Umbilical cord (tissue), 2 donors: ENCODE measurements around the gene CXCR6. TPM values are rescaled to one million over a fixed set of nuclear protein-coding genes. Genes with fewer than 3 reads are reported as not detected.
A peak's percentile ranks its signal among the peaks of the same experiment; 100 is the strongest.

Experiments used
- DNase-seq: peaks from one replicate; pipeline ENCODE4 v3.0.0-alpha.2; 2015; ENCODE audit warnings: low spot score
- total RNA-seq: library from RNA; depleted of rRNA; stranded (reverse); fragments of >200 nt; gene quantifications from one replicate; pipeline ENCODE4 v1.2.3, GENCODE V29; 2014; ENCODE audit warnings: low replicate concordance; ENCODE audit not compliant: insufficient read depth

CXCR6 gene
- total RNA-seq = 2.2 TPM

DNA sequence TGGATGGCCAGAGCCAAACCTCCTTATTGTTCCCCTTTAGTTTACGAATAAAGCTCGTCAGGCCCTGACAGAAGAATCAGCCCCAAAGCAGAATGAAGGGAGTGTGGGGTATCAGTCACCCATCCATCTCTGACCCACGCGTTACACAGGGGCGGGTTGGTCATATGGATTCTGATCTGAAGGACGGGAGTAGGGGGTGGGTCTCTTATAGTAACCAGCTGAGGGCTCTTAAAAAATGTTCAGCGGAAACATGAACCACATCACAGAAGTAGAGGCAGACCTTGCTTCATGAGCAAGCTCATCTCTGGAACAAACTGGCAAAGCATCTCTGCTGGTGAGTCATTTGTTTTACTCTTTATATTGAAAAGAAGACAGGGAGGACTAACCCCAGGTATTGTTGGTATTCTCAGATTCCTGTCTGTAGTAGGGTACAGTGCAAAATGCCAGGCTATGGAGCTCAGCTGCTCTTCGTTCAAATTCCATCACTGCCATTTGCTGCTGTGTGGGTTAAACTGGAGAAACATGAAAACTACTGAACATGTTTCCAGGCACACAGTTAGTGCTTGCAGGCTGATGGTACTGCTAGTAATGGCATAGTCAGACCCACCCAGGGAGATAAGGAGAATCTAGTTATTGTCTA lies at the start of gene CXCR6:
CXCR6 (plus strand) TSS at position 258 of the 640 bp plus-strand sequence. CDS start 3,018 bp downstream, outside the sequence.
- DNase-seq = no peak

- DNase-seq = no peak
Measured at GRCh38 chr3:45894015-45894414, 49.2 kb upstream of the CXCR6 start.

DNA sequence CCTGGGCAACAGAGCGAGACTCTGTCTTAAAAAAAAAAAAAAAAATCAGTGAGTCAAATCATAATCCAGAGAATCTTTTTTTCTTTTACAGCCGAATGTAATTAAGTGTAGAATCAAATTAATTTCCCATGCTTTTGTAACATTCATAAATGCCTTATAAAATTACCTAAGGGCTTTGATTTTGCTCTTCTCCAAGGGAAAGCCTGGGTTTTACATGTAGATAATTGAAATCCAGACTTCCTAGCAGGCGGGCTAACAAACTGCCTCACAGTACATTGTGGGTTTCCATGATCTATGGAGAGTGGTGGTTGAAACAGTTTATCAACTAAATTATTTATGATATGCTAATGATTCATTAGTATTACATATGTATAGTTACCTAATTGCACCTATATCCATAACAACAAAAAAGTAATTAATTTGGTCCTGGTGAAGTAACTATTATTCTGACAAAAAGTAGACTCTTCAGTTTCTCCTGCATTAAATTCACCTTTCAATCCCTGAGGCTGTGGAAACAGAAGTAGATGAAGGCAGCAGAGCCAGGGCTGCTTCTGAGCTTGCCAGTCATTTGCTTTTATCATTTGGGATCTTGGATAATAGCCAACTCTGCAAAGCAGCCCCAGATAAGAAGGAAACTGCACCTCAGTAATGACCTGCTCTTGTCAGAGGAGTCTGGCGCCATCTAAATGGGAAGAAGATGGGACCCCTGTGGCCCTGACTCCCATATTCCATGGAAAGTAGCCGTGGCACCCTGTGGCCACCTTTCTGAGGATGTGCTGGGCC lies 47.4 kb upstream of the CXCR6 start:
- DNase-seq = no peak

GRCh38 chr3:45896956-45897355 lies 46.3 kb upstream of the CXCR6 start:
- peak; percentile 71 for DNase-seq

DNA sequence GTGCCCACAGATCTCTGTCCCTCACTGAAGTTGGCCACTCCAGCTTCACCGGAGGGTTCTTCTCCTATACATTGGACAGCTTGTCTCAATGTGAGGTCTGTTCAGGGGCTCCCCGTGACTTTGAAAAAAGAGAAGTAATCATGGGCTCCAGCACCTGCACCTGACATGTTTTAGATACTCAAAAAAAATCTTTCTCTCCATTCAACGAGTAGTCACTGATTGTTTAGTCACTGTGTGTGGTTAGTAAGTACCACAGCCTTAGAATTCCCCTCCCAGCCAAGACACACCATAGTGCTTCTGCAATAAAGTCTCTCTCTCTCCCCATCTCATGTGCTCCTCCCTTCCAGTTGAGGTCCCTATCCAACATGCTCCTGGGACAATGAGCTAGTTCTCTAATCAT lies 38.3 kb upstream of the CXCR6 start:
- no peak for DNase-seq

DNA sequence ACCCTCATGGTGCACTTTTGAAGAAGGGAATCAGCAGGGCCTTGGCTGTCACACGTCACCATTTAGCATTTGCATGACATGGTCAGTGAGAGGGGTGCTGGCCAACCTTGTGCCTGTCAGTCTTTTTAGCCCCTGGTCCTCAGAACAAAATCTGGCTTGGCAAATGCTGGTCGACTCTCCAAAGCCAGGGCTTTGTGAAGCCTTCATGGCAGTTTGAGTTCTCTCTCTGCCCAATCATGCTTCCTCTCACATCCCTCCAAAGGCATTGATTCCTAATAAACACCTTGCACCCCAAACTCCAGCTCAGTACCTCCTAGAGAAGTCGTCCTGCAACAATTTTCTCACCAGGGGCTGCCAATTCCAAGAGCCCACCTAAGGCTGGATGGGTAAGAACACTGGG lies 37.5 kb upstream of the CXCR6 start:
- no peak for DNase-seq

- DNase-seq = peak; percentile 70
Measured at GRCh38 chr3:45906681-45907407, 36.4 kb upstream of the CXCR6 start.

- peak; percentile 87 for DNase-seq
Measured at GRCh38 chr3:45907769-45908705, 35.2 kb upstream of the CXCR6 start.

DNA sequence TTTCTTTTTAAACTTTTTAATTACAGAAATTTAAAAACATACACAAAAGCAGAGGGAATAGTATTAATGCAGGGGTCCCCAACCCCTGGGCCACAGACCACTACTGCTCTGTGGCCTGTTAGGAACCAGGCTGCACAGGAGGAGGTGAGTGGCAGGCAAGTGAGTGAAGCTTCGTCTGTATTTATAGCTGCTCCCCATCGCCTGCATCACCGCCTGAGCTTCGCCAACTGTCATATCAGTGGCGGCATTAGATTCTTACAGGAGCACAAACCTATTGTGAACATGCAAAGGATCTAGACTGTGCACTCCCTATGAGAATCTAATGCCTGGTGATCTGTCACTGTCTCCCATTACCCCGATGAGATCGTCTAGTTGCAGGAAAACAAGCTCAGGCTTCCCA lies 34.5 kb upstream of the CXCR6 start:
- DNase-seq = no peak

DNA sequence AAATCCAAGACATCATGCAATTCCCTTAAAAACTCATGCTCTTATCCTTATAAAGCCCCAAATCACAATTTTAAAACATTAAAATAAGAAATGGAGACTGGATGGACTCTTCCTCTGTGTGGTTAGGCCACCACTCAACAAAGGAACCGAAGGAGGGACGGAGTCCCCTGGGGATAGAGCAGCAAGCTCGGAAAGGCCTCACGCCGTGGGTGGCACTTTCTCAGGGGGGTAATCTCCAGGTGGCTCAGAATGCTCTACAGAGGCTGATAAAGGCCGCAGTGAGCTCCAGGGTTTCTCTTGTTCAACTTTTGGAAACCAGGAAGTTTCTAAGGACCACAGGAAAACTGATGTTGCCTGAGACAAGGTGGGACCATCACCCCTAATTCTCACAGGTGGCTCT lies 33.7 kb upstream of the CXCR6 start:
- no peak for DNase-seq

GRCh38 chr3:45910892-45911291 lies 32.4 kb upstream of the CXCR6 start:
- no peak for DNase-seq

GRCh38 chr3:45911511-45912226 lies 31.6 kb upstream of the CXCR6 start:
- DNase-seq = no peak

DNA sequence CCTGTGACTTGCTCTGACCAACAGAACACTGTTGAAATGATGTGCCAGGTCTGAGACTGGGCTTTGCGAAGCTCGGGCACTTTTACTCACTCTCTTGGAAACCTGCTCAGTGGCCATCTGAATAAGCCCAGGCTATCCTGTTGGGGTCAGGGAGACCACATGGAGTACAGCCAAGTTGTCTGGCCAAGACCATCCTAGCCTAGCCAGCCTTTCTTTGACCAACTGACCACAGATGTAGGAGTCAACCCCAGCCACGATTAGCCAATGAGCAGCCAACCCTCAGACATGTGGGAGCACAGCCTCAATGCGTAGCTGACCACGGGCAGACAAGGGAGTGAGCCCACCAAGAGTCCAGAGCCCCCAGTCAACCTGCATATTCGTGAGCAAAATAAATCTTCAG lies 30.8 kb upstream of the CXCR6 start:
- DNase-seq = no peak

DNA sequence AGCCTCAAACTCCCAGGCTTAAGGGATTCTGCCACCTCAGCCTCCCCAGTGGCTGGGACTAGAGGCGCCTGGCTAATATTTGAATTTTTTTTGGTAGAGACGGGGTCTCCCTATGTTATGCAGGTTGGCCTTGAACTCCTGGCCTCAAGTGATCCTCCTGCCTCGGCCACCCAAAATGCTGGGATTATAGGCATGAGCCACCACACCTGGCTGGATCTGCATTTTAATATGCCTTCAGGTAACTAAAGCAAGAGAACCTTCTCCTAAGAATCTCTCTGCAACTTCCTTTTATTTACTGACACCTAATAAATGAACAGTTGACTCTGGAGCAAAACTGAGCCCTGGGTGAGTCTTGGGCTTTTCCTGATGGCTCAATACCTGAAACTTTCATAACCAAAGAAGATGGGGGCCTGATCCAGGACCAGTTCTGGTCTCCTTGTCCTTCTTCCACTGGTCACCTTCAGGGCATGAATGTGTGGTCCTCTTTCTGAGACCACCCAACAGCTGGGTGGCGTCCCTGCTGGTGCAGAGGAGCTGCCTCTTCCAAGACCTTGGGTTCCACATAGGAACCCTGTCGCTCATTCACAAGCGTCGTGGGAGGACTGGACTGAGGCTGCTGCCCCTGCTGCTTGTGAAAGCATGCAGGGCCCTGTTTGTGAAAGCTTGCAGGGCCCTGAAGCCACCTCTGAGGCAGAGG lies 28.8 kb upstream of the CXCR6 start:
- no peak for DNase-seq

- DNase-seq = no peak
Measured at GRCh38 chr3:45915059-45915439, 28.2 kb upstream of the CXCR6 start.

- DNase-seq = no peak
Measured at GRCh38 chr3:45915518-45916231, 27.6 kb upstream of the CXCR6 start.

GRCh38 chr3:45917146-45917898 lies 25.9 kb upstream of the CXCR6 start:
- DNase-seq = no peak

- DNase-seq = no peak
Measured at GRCh38 chr3:45921158-45922038, 21.9 kb upstream of the CXCR6 start.
